CD8-positive, alpha-beta memory T cell (primary cell): ENCODE data around the gene TFEB. TPM values are rescaled to one million over a fixed set of nuclear protein-coding genes. Genes with fewer than 3 reads are reported as not detected.

Experiments
- CTCF ChIA-PET: fragments of 350-600 bp; sonication (Branson Sonifier 250); formaldehyde crosslinking; loops from one replicate; lab custom pipeline; 2021; ENCODE audit warnings: antibody characterized with exemption; lab: Charles Lee
- POLR2A ChIA-PET: fragments of 350-600 bp; sonication (Branson Sonifier 250); formaldehyde crosslinking; loops from one replicate; lab custom pipeline; 2021; ENCODE audit warnings: antibody characterized with exemption; lab: Charles Lee
- DNase-seq, 5 donors: peaks; one replicate each; pipeline versions ENCODE4 v3.0.0 to v3.0.0-alpha.2; 2020 to 2022; ENCODE audit warnings: mixed read lengths in 1 of 5
- H3K27ac ChIP-seq: one replicate; pipeline ENCODE4 v1.7.0; 2013; ENCODE audit warnings: low read depth, mild to moderate bottlenecking, low read length, moderate library complexity
- H3K27me3 ChIP-seq: 2 replicates; pipeline ENCODE4 v1.7.0; 2013; ENCODE audit warnings: low read length, mild to moderate bottlenecking; ENCODE audit not compliant: insufficient read depth, poor library complexity, severe bottlenecking
- H3K36me3 ChIP-seq: 2 replicates; pipeline ENCODE4 v1.7.0; 2013; ENCODE audit warnings: mild to moderate bottlenecking, low read length, moderate library complexity; ENCODE audit not compliant: insufficient read depth
- H3K4me1 ChIP-seq: 2 replicates; pipeline ENCODE4 v1.7.0; 2013; ENCODE audit warnings: mild to moderate bottlenecking, low read length, moderate library complexity; ENCODE audit not compliant: insufficient read depth
- H3K4me3 ChIP-seq: 2 replicates; pipeline ENCODE4 v1.7.0; 2013; ENCODE audit warnings: mild to moderate bottlenecking, low read length
- H3K9me3 ChIP-seq: 2 replicates; pipeline ENCODE4 v1.7.0; 2013; ENCODE audit warnings: mild to moderate bottlenecking, low read length
- H3K27ac Mint-ChIP-seq, 8 donors: one replicate each; pipeline ENCODE4 v1.8.0; 2020 to 2021; ENCODE audit warnings: mixed read lengths in 8 of 8, mild to moderate bottlenecking in 6 of 8, inconsistent platforms in 3 of 8, moderate library complexity in 3 of 8
- H3K27me3 Mint-ChIP-seq, 2 donors: one replicate each; pipeline ENCODE4 v1.8.0; 2020 to 2021; ENCODE audit warnings: mixed read lengths in 2 of 2, mild to moderate bottlenecking in 1 of 2, moderate library complexity in 1 of 2
- H3K36me3 Mint-ChIP-seq, 3 donors: one replicate each; pipeline ENCODE4 v1.8.0; 2020 to 2021; ENCODE audit warnings: mixed read lengths in 3 of 3, inconsistent platforms in 1 of 3, mild to moderate bottlenecking in 1 of 3
- H3K4me1 Mint-ChIP-seq, 3 donors: one replicate each; pipeline ENCODE4 v1.8.0; 2020 to 2021; ENCODE audit warnings: mixed read lengths in 3 of 3, inconsistent platforms in 1 of 3, mild to moderate bottlenecking in 1 of 3
- H3K4me3 Mint-ChIP-seq, 7 donors: one replicate each; pipeline ENCODE4 v1.8.0; 2020 to 2021; ENCODE audit warnings: mixed read lengths in 7 of 7, mild to moderate bottlenecking in 6 of 7, moderate library complexity in 4 of 7, inconsistent platforms in 2 of 7
- H3K9me3 Mint-ChIP-seq, 5 donors: one replicate each; pipeline ENCODE4 v1.8.0; 2020 to 2022; ENCODE audit warnings: mixed read lengths in 5 of 5, mild to moderate bottlenecking in 3 of 5, moderate library complexity in 2 of 5, inconsistent platforms in 1 of 5
- polyA plus RNA-seq: library from polyadenylated mRNA; unstranded; fragments of 300-500 nt; fragmentation: Illumina TruSeq; gene quantifications from one replicate; pipeline ENCODE4 v1.2.3, GENCODE V29; 2021
- total RNA-seq, 2 experiments: library from RNA; stranded (reverse); gene quantifications; one replicate each; pipeline ENCODE4 v1.2.3, GENCODE V29; 2021

TFEB gene
- total and polyA plus RNA-seq, 3 experiments from 2014 or later = 12.0 to 18.8 (median 12.5) TPM

DNA sequence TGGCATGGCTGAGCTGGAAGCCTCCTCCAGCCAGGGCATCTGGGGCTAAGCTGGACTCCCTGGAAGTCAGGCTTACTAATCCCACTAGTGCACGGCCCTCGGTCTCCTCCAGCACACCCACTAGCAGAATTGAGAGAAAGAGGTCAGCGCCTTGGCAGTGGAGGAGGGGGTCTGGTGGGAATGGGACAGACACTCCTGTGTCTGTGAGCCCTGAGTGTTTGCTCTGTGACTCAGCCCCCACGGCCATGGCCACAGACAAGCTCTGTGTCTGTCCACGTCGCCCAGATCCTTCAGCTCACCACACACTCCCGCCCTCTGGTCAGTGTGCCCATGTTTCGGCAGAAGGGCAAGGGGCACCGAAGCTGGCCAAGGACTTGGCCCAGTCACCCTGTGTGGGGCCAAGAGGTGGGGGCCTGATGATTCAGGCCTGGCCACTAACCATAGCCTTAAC lies 88.3 kb downstream of the TFEB start:
- ChIA-PET POLR2A (no interaction called here), CTCF (interaction anchor here (0.7 to 1.2 kb wide), 2 partner anchors 36 to 208 kb away, joined by 3 read pairs; no protein-coding TSS in a partner anchor)
- H3K27me3 Mint-ChIP-seq = peaks cover 6 to 39% of the 10 kb centered on the region in 2 donors
- H3K27ac Mint-ChIP-seq = no peak overlapping the region
- Histone ChIP-seq H3K9me3 (no peaks in the 10 kb centered on the region), H3K36me3 (no peaks in the 10 kb centered on the region), H3K27ac (no peak overlapping the region), H3K27me3 (peaks cover 4% of the 10 kb centered on the region), H3K4me1 (no peaks in the 10 kb centered on the region), H3K4me3 (no peak overlapping the region)
- DNase-seq = no peak
- H3K36me3 Mint-ChIP-seq = no peaks in the 10 kb centered on the region
- no peaks in the 10 kb centered on the region for H3K9me3 Mint-ChIP-seq
- H3K4me3 Mint-ChIP-seq = no peak overlapping the region
- H3K4me1 Mint-ChIP-seq = no peaks in the 10 kb centered on the region

DNA sequence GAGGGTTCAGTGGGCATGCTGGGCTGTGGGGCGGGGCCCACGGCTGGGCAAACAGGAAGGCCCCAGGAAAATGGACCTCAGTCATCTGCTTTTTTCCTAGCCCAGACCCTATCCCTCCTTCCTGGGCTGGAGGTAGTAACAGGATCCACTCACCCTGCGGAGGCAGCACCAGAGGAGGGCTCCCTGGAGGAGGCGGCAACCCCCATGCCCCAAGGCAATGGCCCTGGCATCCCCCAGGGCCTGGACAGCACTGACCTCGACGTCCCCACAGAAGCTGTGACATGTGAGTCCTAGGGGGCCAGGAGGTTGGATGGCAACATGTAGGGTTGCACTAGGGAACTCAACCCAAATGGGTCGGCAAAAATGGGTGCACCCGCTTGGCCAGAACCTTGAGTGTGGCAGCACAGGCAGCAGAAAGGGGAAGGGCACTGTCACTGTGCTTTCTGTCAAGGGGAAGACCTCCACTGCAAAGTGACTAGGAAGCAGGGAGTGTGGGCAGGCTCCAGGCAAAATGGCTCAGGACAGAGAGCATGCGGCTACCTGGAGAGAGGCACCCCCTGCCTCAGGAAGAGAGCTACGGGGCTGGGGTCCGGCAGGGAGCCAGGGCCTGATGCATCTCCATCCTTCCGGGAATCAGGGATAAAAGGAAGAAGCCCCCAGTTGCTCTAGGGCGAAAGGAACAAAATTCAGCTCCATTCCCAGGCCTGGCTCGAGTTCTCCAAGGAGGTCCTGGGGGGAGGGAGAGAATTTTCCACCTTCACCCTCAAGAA lies 89.2 kb downstream of the TFEB start:
- Histone ChIP-seq H3K4me3 (no peak overlapping the region), H3K27me3 (peaks cover 4% of the 10 kb centered on the region), H3K27ac (no peak overlapping the region), H3K4me1 (no peaks in the 10 kb centered on the region), H3K9me3 (no peaks in the 10 kb centered on the region), H3K36me3 (no peaks in the 10 kb centered on the region)
- ChIA-PET POLR2A (no interaction called here), CTCF (no interaction called here)
- no peak for DNase-seq
- Mint-ChIP-seq H3K36me3 (no peaks in the 10 kb centered on the region), H3K27me3 (peaks cover 7 to 43% of the 10 kb centered on the region in 2 donors), H3K4me3 (no peak overlapping the region), H3K27ac (no peak overlapping the region), H3K9me3 (no peaks in the 10 kb centered on the region), H3K4me1 (no peaks in the 10 kb centered on the region)

- Mint-ChIP-seq H3K4me1 (no peaks in the 10 kb centered on the region), H3K36me3 (no peaks in the 10 kb centered on the region), H3K9me3 (no peaks in the 10 kb centered on the region), H3K27me3 (peaks cover 8 to 52% of the 10 kb centered on the region in 2 donors), H3K4me3 (no peak overlapping the region), H3K27ac (peak overlapping the region in 2 of 8 donors; percentile 15 to 64)
- Histone ChIP-seq H3K4me1 (no peaks in the 10 kb centered on the region), H3K27ac (no peak overlapping the region), H3K4me3 (no peak overlapping the region), H3K27me3 (peaks cover 5% of the 10 kb centered on the region), H3K36me3 (no peaks in the 10 kb centered on the region), H3K9me3 (no peaks in the 10 kb centered on the region)
- ChIA-PET POLR2A (no interaction called here), CTCF (no interaction called here)
- DNase-seq = no peak
Observed at GRCh38 chr6:41645007-41645618, 90.3 kb downstream of the TFEB start.

GRCh38 chr6:41644297-41644879 lies 91.0 kb downstream of the TFEB start:
- Histone ChIP-seq H3K27ac (no peak overlapping the region), H3K36me3 (no peaks in the 10 kb centered on the region), H3K4me1 (no peaks in the 10 kb centered on the region), H3K9me3 (no peaks in the 10 kb centered on the region), H3K4me3 (no peak overlapping the region), H3K27me3 (peaks cover 10% of the 10 kb centered on the region)
- Mint-ChIP-seq H3K9me3 (peaks cover 0 to 1% (median 0%) of the 10 kb centered on the region in 5 donors), H3K27ac (no peak overlapping the region), H3K27me3 (peaks cover 12 to 59% of the 10 kb centered on the region in 2 donors), H3K4me1 (peaks cover 0 to 4% (median 3%) of the 10 kb centered on the region in 3 donors), H3K4me3 (no peak overlapping the region), H3K36me3 (no peaks in the 10 kb centered on the region)
- ChIA-PET CTCF (no interaction called here), POLR2A (no interaction called here)
- no peak for DNase-seq

- no peak overlapping the region for H3K4me3 ChIP-seq
- H3K36me3 ChIP-seq = no peaks in the 10 kb centered on the region
- no peaks in the 10 kb centered on the region for H3K9me3 ChIP-seq
- POLR2A ChIA-PET = no interaction called here
- CTCF ChIA-PET = no interaction called here
- Mint-ChIP-seq H3K36me3 (no peaks in the 10 kb centered on the region), H3K27ac (no peak overlapping the region), H3K4me3 (no peak overlapping the region), H3K9me3 (peaks cover 0 to 1% (median 0%) of the 10 kb centered on the region in 5 donors), H3K27me3 (peaks cover 15 to 64% of the 10 kb centered on the region in 2 donors), H3K4me1 (peaks cover 0 to 4% (median 3%) of the 10 kb centered on the region in 3 donors)
- no peak for DNase-seq
- no peaks in the 10 kb centered on the region for H3K4me1 ChIP-seq
- H3K27ac ChIP-seq = no peak overlapping the region
- peaks cover 14% of the 10 kb centered on the region for H3K27me3 ChIP-seq
Observed at GRCh38 chr6:41643899-41644269, 91.5 kb downstream of the TFEB start.

- ChIA-PET CTCF (no interaction called here), POLR2A (interaction anchor here (0.7 kb wide), 1 partner anchor 932 kb away, joined by 3 read pairs; no protein-coding TSS in a partner anchor)
- Mint-ChIP-seq H3K4me3 (no peak overlapping the region), H3K36me3 (no peaks in the 10 kb centered on the region), H3K9me3 (peaks cover 0 to 1% (median 0%) of the 10 kb centered on the region in 5 donors), H3K4me1 (peaks cover 0 to 4% (median 3%) of the 10 kb centered on the region in 3 donors), H3K27me3 (peaks cover 13 to 62% of the 10 kb centered on the region in 2 donors), H3K27ac (peak overlapping the region in 1 of 8 donors; percentile 79)
- H3K27me3 ChIP-seq = peaks cover 17% of the 10 kb centered on the region
- no peaks in the 10 kb centered on the region for H3K9me3 ChIP-seq
- no peaks in the 10 kb centered on the region for H3K4me1 ChIP-seq
- no peaks in the 10 kb centered on the region for H3K36me3 ChIP-seq
- H3K27ac ChIP-seq = no peak overlapping the region
- no peak overlapping the region for H3K4me3 ChIP-seq
- DNase-seq = no peak
Observed at GRCh38 chr6:41642960-41643898, 92.2 kb downstream of the TFEB start.

DNA sequence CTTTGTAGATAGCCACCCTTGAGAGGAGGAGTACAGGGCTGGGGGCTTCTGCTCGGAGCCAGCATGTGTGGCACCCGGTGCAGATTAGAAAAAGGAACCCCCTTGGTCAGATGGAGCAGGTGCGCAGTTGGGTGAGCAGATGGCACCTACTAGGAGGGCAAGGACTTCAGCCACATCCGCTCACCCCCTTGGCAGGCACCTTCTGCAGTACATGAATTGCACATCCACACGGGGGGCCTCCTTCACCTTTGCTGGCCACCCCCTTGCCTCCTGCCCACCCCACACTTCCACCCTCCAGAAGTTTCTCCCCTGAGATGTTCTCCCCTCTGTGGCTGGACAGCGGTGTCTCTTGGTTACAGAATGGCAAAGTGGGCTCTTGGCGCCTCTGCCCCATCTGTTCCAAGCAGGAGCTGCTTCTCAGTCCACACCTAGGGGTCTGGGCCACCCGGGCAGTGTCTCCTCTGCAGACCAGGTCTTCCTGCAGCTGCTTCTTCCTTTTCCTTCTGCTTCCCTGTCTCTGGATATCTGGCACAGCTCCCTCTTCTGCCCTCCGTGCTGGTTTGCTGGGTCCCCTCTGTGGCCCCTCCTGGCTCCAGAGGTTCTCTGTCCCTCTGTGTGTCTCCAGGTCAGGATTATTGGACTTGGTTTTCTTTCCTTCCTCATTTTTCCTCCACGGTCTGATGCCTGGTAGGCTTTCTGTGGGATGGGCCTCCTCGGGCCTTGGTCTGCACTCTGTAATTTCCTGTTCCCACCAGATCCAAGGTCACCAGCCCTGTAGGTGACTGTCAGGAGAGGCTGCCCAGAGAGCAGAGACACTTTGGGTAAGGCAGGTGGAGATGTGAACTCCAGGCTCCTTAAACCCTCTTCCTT lies 93.1 kb downstream of the TFEB start:
- no peaks in the 10 kb centered on the region for H3K9me3 ChIP-seq
- ChIA-PET POLR2A (interaction anchor here (0.7 kb wide), 1 partner anchor 933 kb away, joined by 3 read pairs; no protein-coding TSS in a partner anchor), CTCF (no interaction called here)
- peaks cover 0 to 11% (median 8%) of the 10 kb centered on the region in 3 donors for H3K4me1 Mint-ChIP-seq
- no peak overlapping the region for H3K4me3 ChIP-seq
- H3K27me3 Mint-ChIP-seq = peaks cover 16 to 67% of the 10 kb centered on the region in 2 donors
- peaks cover 24% of the 10 kb centered on the region for H3K27me3 ChIP-seq
- H3K4me3 Mint-ChIP-seq = no peak overlapping the region
- peaks cover 4% of the 10 kb centered on the region for H3K4me1 ChIP-seq
- no peak overlapping the region for H3K27ac Mint-ChIP-seq
- no peaks in the 10 kb centered on the region for H3K36me3 ChIP-seq
- peaks cover 0 to 1% (median 0%) of the 10 kb centered on the region in 5 donors for H3K9me3 Mint-ChIP-seq
- H3K27ac ChIP-seq = no peak overlapping the region
- H3K36me3 Mint-ChIP-seq = no peaks in the 10 kb centered on the region
- DNase-seq = no peak
